Midbrain (tissue), 1 donor: ENCODE data around the gene CENPF.

Experiments used
- DNase-seq: peaks from one replicate; lab custom pipeline; 2025; lab: John Stamatoyannopoulos, UW

The CENPF gene

DNA sequence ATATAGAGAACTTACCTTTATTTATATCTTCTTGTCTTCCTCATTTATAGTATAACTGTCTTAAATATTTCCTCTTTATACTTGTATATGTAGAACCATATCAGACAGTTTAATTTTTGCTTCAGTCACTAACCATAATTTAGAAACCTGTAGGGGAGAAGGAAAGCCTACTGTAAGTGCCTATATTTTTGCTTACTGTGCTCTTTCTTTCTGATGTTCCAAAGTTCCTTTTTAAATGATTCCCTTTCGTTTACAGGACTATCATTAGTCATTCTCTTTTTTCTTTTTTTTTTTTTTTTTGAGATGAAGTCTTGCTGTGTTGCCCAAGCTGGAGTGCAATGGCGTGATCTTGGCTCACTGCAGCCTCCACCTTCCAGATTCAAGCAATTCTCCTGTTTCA lies 109.7 kb downstream of the CENPF start:
- no peak for DNase-seq
